ENCODE data around the gene CERS6.

DNA sequence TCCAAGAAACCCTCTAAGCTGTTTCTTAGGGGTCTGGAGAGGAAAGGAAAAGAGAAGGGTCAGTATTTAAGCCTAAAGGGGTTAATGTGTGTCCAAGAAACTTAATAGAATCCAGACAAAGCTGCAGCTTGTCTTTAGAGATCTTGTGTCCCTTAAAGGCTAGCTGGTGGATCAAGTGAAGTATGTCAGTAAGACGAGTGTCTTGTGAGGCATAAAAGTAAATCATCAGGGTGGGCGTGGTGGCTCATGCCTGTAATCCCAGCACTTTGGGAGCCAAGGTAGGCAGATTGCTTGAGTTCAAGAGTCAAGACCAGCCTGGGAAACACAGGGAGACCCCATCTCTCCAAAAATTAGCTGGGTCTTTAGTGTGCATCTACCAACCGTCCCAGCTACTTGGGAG is 47.8 kb downstream of the CERS6 start:
- TF ChIP-seq, protein P1, sequence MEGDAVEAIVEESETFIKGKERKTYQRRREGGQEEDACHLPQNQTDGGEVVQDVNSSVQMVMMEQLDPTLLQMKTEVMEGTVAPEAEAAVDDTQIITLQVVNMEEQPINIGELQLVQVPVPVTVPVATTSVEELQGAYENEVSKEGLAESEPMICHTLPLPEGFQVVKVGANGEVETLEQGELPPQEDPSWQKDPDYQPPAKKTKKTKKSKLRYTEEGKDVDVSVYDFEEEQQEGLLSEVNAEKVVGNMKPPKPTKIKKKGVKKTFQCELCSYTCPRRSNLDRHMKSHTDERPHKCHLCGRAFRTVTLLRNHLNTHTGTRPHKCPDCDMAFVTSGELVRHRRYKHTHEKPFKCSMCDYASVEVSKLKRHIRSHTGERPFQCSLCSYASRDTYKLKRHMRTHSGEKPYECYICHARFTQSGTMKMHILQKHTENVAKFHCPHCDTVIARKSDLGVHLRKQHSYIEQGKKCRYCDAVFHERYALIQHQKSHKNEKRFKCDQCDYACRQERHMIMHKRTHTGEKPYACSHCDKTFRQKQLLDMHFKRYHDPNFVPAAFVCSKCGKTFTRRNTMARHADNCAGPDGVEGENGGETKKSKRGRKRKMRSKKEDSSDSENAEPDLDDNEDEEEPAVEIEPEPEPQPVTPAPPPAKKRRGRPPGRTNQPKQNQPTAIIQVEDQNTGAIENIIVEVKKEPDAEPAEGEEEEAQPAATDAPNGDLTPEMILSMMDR (optimal IDR thresholded peaks at IDR 0.05 in 1 of 3, IDR thresholded peaks at IDR 0.05 in 1 of 3, conservative IDR thresholded peaks at IDR 0.05 in 1 of 3; ENCODE audit: extremely low read depth in 1 of 3, insufficient read depth in 2 of 3, low read length in 3 of 3): no peak
- TF ChIP-seq EZH2 (IDR thresholded peaks at IDR 0.05; ENCODE audit: low read length): no peak
